Body of pancreas (tissue), 4 donors: ENCODE results near the gene ABCA1. TPM values are rescaled to one million over a fixed set of nuclear protein-coding genes. Genes with fewer than 3 reads are reported as not detected.
A peak's percentile ranks its signal among the peaks of the same experiment; 100 is the strongest.

ENCODE experiments used
- ATAC-seq: fragments of 150-250 bp; one replicate; pipeline ENCODE4 v1.9.1; 2016
- DNase-seq, 4 donors: peaks; one replicate each; pipeline ENCODE4 v3.0.0-alpha.2; 2019
- H3K27ac ChIP-seq, 4 donors: fragments of 200-600 bp; sonication (generic); 1 replicate in 3 of 4; 2 replicates in 1 of 4; pipeline versions ENCODE4 v1.5.1 to v1.6.1; 2016 to 2019; ENCODE audit warnings: mild to moderate bottlenecking in 1 of 4, mixed read lengths in 1 of 4, moderate library complexity in 1 of 4
- H3K27me3 ChIP-seq, 2 donors: fragments of 200-600 bp; sonication (generic); one replicate each; pipeline ENCODE4 v1.6.0; 2016; ENCODE audit warnings: mild to moderate bottlenecking in 1 of 2
- H3K36me3 ChIP-seq, 2 donors: fragments of 200-600 bp; sonication (generic); replicated peaks in 1 of 2; 2 replicates each; pipeline ENCODE4 v1.5.1; 2016; ENCODE audit warnings: low read depth in 2 of 2; ENCODE audit not compliant: insufficient read depth in 1 of 2
- H3K4me1 ChIP-seq: fragments of 200-600 bp; sonication (generic); one replicate; pipeline ENCODE4 v1.6.0; 2016
- H3K4me3 ChIP-seq, 2 donors: fragments of 200-600 bp; sonication (generic); 1 replicate in 1 of 2; 2 replicates in 1 of 2; pipeline ENCODE4 v1.5.1; 2016 to 2019
- H3K9me3 ChIP-seq, 3 donors: fragments of 200-600 bp; sonication (generic); 1 replicate in 2 of 3; 2 replicates in 1 of 3; pipeline ENCODE4 v1.5.1; 2016
- POLR2A ChIP-seq, 3 donors: fragments of 450-650 bp; IDR thresholded peaks; one replicate each; pipeline ENCODE4 v1.6.1; 2016; ENCODE audit warnings: antibody characterized with exemption in 3 of 3, mild to moderate bottlenecking in 2 of 3
- WGBS, 2 donors: methylation state at CpG; one replicate each; pipeline ENCODE4 v1.1.5; 2017; 5-methylcytosine and 5-hydroxymethylcytosine counted together
- intact Hi-C: fragments of 100-400 bp; cut with DNase I; formaldehyde crosslinking; loops from one replicate; pipeline ENCODE4 v1.15.1; 2023
- total RNA-seq, 2 donors: library from RNA; depleted of rRNA; stranded (reverse); fragments of >200 nt; gene quantifications; one replicate each; pipeline ENCODE4 v1.1.0, GENCODE V29; 2016
- TF ChIP-seq, protein P1 (sequence below), 7 experiments: fragments of 450-650 bp in 4 of 7; fragments of 200-600 bp in 3 of 7; sonication (generic) in 3 of 7; IDR thresholded peaks; one replicate each; pipeline ENCODE4 v1.5.1; 2016 to 2019; ENCODE audit warnings: antibody characterized with exemption in 7 of 7

Gene ABCA1
- total RNA-seq, 2 donors from 2014 or later: 18.1 to 18.9 TPM

DNA sequence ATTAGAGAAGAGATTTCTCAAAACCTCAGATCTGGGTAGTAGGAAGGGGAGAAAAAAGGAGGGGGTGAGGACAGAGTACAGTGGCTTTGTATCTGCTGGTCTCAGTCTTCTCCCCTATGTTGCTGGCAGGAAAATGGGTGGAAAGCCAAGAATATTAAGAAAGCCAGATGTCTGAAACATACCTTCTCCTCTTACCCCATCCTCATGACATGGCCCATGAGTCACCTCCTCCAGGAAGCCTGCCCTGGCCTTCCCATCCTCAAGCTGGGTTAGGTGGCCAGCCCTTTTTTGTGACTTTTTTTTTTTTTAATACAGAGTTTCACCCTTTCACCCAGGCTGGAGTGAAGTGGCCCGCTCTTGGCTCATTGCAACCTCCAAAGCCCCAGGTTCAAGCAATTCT lies 61.8 kb downstream of the ABCA1 start:
- H3K36me3 ChIP-seq: no peaks in the 10 kb centered on the region
- H3K27me3 ChIP-seq: no peaks in the 10 kb centered on the region
- no peaks in the 10 kb centered on the region for H3K9me3 ChIP-seq
- ATAC-seq (no peak), DNase-seq (no peak)
- peaks cover 12% of the 10 kb centered on the region for H3K4me1 ChIP-seq
- no peak overlapping the region for H3K27ac ChIP-seq
- TF ChIP-seq, protein P1, sequence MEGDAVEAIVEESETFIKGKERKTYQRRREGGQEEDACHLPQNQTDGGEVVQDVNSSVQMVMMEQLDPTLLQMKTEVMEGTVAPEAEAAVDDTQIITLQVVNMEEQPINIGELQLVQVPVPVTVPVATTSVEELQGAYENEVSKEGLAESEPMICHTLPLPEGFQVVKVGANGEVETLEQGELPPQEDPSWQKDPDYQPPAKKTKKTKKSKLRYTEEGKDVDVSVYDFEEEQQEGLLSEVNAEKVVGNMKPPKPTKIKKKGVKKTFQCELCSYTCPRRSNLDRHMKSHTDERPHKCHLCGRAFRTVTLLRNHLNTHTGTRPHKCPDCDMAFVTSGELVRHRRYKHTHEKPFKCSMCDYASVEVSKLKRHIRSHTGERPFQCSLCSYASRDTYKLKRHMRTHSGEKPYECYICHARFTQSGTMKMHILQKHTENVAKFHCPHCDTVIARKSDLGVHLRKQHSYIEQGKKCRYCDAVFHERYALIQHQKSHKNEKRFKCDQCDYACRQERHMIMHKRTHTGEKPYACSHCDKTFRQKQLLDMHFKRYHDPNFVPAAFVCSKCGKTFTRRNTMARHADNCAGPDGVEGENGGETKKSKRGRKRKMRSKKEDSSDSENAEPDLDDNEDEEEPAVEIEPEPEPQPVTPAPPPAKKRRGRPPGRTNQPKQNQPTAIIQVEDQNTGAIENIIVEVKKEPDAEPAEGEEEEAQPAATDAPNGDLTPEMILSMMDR (IDR thresholded peaks at IDR 0.05): no peak
- TF ChIP-seq POLR2A (IDR thresholded peaks at IDR 0.05): no peak
- H3K4me3 ChIP-seq: no peak overlapping the region
- intact Hi-C loops: loop anchor here (10.0 kb wide), 1 partner anchor 549 kb away; no protein-coding TSS in a partner anchor
- WGBS, 2 donors: 89 to 100% methylated on average over 1 of the region's 1 CpG

DNA sequence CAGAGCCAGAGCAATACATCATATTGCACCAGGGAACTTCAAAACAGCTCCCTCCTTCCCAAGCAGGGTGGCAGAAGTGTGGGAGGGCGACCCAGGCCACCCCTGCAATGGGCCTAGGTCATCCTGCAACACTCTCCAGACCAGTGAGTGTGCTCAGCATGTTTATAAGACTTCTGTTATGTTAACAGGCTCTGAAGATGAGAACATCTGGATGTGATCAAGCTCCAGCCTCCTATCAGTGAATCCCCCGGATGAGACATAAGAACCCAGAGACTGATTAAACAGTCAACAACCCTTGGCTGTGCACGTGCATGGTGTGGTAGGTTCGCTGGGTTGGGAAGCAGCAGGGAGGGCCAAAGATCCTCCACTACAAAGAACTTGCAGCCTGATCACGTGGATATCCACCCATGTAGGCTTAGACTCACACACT lies 63.3 kb downstream of the ABCA1 start:
- ATAC-seq (no peak), DNase-seq (no peak)
- Histone ChIP-seq H3K27ac (no peak overlapping the region), H3K27me3 (no peaks in the 10 kb centered on the region), H3K9me3 (no peaks in the 10 kb centered on the region), H3K4me1 (peaks cover 10% of the 10 kb centered on the region), H3K4me3 (no peak overlapping the region), H3K36me3 (no peaks in the 10 kb centered on the region)
- TF ChIP-seq, protein P1 (IDR thresholded peaks at IDR 0.05): no peak
- 84 to 89% methylated on average over 5 of the region's 5 CpGs for WGBS, 2 donors
- intact Hi-C loops: loop anchor here (10.0 kb wide), 1 partner anchor 550 kb away; no protein-coding TSS in a partner anchor

DNA sequence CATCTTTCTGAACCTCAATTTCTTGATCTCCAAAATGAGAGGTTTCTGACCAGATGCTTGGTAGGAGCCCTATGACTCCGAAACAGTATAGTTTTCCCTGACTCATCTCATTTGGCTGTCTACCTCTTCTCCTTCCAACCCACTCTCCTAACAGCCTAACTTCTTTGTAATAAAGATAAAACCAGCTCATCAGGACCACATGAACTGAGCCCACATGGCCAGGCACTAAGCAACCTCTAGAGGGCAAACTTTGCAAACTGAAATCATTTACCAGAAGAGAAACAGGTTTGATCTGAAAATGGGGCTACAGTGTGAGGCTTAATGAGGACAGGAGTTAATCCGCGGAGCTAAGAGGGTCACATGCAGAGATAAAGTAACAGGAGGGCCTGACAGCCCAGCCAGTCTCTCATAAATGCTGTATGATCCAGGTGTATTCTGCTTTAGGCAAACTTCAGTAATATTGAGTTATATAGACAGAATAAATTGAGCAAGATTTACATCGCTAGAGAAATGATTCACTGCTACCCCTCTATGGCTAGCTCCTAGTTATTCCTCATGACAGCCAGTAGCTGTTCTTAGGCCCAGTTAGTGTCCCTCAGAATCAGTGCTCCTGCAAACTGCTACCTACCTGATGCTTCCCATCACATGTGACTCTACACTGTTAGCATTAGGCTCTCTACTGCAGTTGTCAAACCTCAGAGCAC lies 64.6 kb downstream of the ABCA1 start:
- intact Hi-C loops: loop anchor here (10.0 kb wide), 1 partner anchor 551 kb away; no protein-coding TSS in a partner anchor
- H3K4me1 ChIP-seq: no peaks in the 10 kb centered on the region
- no peak overlapping the region for H3K4me3 ChIP-seq
- 22 to 31% methylated on average over 4 of the region's 4 CpGs for WGBS, 2 donors
- H3K27me3 ChIP-seq: no peaks in the 10 kb centered on the region
- ATAC-seq (peak; percentile 78), DNase-seq (peak; percentile 37 to 64 (median 56))
- H3K9me3 ChIP-seq: no peaks in the 10 kb centered on the region
- no peak overlapping the region for H3K27ac ChIP-seq
- TF ChIP-seq, protein P1 (IDR thresholded peaks at IDR 0.05): peak; percentile 36 to 81 (median 66)
- no peak for TF ChIP-seq POLR2A (IDR thresholded peaks at IDR 0.05)
- H3K36me3 ChIP-seq: no peaks in the 10 kb centered on the region

DNA sequence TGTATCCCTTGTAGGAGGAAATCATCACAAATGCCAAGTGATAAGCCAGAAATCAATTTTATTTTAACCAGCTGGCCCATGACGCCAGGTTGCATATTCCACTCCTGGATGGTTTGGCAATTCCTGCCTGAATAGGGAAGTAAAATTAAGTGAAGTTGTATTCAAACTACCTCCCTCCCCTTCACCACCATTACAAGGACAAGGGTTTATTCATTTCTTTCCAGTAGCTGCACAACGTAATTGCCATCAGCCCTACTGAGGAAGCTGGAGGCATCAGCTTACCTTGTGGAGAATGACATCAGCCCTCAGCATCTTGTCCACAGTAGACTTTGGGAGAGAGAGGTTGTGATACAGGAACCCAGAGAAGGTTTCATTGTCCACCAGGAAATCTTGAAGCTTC lies 66.6 kb downstream of the ABCA1 start:
- Histone ChIP-seq H3K9me3 (no peaks in the 10 kb centered on the region), H3K27me3 (no peaks in the 10 kb centered on the region), H3K4me3 (no peak overlapping the region), H3K36me3 (peaks cover 0 to 2% of the 10 kb centered on the region in 2 donors), H3K27ac (peak overlapping the region in 1 of 4 donors; percentile 31), H3K4me1 (peaks cover 7% of the 10 kb centered on the region)
- 35 to 36% methylated on average over 2 of the region's 2 CpGs for WGBS, 2 donors
- TF ChIP-seq, protein P1 (IDR thresholded peaks at IDR 0.05): no peak
- TF ChIP-seq POLR2A (IDR thresholded peaks at IDR 0.05): no peak
- ATAC-seq (peak; percentile 51), DNase-seq (no peak)
- intact Hi-C loops: loop anchor here (10.0 kb wide), 1 partner anchor 553 kb away; no protein-coding TSS in a partner anchor
